SK-N-MC (cell line): Measurements from ENCODE around the gene CENPM.

Experiments used
- DNase-seq: peaks from one replicate; pipeline ENCODE4 v3.0.0-alpha.2; 2011; ENCODE audit warnings: low read depth, low spot score
- H3K27ac ChIP-seq: fragments of 200-600 bp; sonication (generic); 2 replicates; pipeline ENCODE4 v1.5.1; 2016; ENCODE audit warnings: mixed run types
- H3K36me3 ChIP-seq: fragments of 200-600 bp; sonication (generic); 2 replicates; pipeline ENCODE4 v1.6.1; 2017; ENCODE audit warnings: antibody characterized with exemption, low read length, mixed read lengths; ENCODE audit not compliant: insufficient read depth
- H3K4me3 ChIP-seq: fragments of 200-600 bp; sonication (generic); 2 replicates; pipeline ENCODE4 v1.5.1; 2016
- H3K9ac ChIP-seq: fragments of 200-600 bp; sonication (generic); 2 replicates; pipeline ENCODE4 v1.8.0; 2017; ENCODE audit warnings: mixed run types, mixed read lengths; ENCODE audit not compliant: insufficient read length
- H3K9me3 ChIP-seq: fragments of 200-600 bp; sonication (generic); 2 replicates; pipeline ENCODE4 v1.6.1; 2017; ENCODE audit warnings: low read depth, mild to moderate bottlenecking, antibody characterized with exemption, low read length, moderate library complexity, mixed read lengths
- EZH2 ChIP-seq: fragments of 200-600 bp; sonication (generic); IDR thresholded peaks from one replicate; pipeline ENCODE4 v1.6.1; 2017; ENCODE audit warnings: antibody characterized with exemption
- FOXP2 ChIP-seq: optimal IDR thresholded peaks from 2 replicates; pipeline ENCODE3; 2011; ENCODE audit warnings: mild to moderate bottlenecking, moderate library complexity; ENCODE audit not compliant: insufficient read depth; ENCODE audit errors: extremely low read length, control extremely low read depth
- POLR2AphosphoS5 ChIP-seq: IDR thresholded peaks from 2 replicates; pipeline ENCODE4 v1.6.1; 2012; ENCODE audit warnings: mild to moderate bottlenecking, low read depth, low read length, borderline replicate concordance

The CENPM gene

DNA sequence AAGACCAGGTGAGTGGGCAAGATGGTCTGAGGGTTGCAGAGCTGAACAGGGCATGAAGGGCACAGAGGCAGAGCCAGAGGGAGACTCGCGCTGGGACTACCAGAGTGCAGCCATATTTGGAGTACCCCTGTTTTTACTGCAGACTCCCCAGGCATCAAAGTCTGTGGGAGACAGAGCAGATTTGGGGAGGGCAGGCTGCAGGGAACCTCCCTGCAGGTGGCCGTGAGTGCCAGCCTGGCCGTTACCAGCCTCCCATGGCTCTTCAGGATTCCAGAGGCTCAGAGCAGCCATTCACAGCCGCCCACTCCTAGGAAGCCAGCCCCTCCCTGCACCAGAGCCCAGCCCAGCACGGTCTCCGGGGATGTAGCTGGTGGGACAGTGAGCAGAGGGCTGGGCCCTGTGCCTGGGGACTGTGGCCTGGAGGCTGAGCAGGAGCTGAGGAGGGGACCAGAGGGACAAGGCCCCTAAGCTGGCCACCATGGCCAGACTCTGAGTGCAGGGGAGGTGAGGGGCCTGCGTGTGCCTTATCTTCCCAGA lies 22.2 kb upstream of the CENPM start, which contains the start of gene SEPTIN3:
Gene SEPTIN3 (plus strand): TSS at position 334 of the 537 bp plus-strand sequence. CDS start 2,050 bp downstream, outside the sequence.
- no peaks in the 10 kb centered on the region for H3K9me3 ChIP-seq
- no peak within 1 kb of the TSS for H3K9ac ChIP-seq
- no peak for DNase-seq
- no peak within 1 kb of the TSS for H3K4me3 ChIP-seq
- TF ChIP-seq POLR2AphosphoS5 (no peak), FOXP2 (no peak), EZH2 (no peak)
- no peaks in the 10 kb centered on the region for H3K36me3 ChIP-seq
- H3K27ac ChIP-seq: no peak within 1 kb of the TSS

DNA sequence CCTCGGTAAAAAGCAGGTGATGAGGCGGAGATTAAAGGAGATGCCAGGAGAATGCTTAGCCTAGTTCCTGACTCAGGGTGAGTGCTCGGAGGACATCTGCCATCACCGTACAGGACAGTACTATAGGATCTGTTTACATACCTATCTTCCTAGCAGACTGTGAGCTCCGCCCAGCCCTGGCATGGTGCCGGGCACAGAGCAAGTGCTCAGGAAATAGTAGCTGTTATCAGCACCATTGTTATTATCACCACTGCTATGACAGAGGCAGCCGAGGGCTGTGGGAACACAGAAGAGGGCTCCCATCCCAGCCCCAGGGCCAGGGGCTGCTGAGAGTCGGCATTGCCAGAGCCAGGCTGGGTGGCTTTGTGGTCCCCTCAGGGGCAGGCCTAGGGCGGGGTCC lies 21.6 kb upstream of the CENPM start:
- Histone ChIP-seq H3K9me3 (no peaks in the 10 kb centered on the region), H3K27ac (no peak overlapping the region), H3K4me3 (no peak overlapping the region), H3K36me3 (no peaks in the 10 kb centered on the region), H3K9ac (no peak overlapping the region)
- no peak for DNase-seq
- TF ChIP-seq POLR2AphosphoS5: no peak
- no peak for TF ChIP-seq EZH2
- no peak for TF ChIP-seq FOXP2

DNA sequence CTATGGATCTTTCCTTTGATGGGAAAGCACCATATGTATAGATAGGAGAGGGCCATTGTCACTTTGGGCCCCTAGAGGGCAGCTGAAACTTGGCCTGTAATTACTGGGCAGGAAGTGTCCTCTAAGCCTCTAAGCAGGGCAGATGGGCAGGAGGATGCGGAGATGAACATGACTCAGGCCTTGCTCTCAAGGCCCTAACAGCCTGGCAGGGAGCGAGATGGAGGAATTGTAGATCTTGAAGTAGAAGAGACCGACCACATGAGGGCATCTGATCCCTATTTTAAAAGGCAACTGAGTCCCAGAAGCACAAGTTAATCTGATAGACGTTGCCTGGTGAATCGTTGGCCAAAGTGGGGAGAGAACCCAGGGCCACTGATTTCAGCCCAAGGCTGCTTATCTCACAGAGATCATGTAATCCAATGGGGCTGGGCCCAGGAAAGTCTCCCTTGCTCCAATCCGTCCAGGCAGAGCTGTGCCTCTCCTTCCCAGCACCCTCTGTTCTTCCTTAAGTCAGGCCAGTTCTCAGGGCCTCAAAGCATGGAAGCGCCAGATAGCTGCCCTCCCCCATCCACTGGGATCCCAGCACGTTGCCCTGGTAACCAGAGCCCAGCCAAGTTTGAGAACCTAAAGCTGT lies 19.8 kb upstream of the CENPM start:
- H3K4me3 ChIP-seq: no peak overlapping the region
- no peak overlapping the region for H3K27ac ChIP-seq
- H3K36me3 ChIP-seq: no peaks in the 10 kb centered on the region
- no peak overlapping the region for H3K9ac ChIP-seq
- DNase-seq: peak; percentile 51
- TF ChIP-seq FOXP2: no peak
- TF ChIP-seq POLR2AphosphoS5: no peak
- no peak for TF ChIP-seq EZH2
- no peaks in the 10 kb centered on the region for H3K9me3 ChIP-seq

DNA sequence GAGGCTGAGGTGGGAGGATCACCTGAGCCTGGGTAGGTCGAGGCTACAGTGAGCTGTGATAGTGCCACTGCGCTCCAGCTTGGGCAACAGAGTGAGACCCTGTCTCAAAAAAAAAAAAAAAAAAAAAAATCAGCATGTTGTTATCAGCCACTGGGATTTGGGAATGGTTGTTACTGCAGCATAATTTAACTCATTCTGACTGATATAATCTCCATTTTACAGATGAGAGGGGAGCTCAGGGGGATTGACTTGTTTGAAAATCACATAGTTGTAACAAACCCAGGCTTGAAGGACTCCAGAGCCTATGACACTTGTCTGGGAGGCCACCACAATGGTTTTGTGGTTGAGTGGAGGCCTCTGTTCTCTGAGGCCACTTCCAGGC lies 19.3 kb upstream of the CENPM start:
- Histone ChIP-seq H3K9me3 (no peaks in the 10 kb centered on the region), H3K36me3 (no peaks in the 10 kb centered on the region), H3K27ac (no peak overlapping the region), H3K4me3 (no peak overlapping the region), H3K9ac (no peak overlapping the region)
- TF ChIP-seq POLR2AphosphoS5 (no peak), FOXP2 (no peak), EZH2 (no peak)
- DNase-seq: no peak

DNA sequence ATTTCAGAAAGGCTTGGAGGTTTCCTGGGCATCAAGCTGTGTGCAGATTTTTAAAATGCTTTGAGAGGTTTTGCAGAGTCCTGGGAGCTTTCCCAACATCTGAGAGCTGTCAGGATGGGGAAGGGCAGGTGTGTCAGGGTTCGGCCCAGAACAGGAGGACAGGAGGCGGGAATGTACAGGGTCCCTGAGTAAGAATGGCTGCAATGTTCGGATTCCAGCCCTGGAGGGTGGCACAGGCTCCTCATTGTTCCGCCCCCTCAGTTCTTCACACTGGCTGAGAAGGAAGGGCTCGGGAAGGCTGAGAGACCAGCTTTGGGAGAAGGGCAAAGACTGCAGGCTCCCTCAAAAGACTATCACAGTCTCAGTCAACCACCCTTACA lies 17.1 kb upstream of the CENPM start:
- H3K36me3 ChIP-seq: no peaks in the 10 kb centered on the region
- no peak overlapping the region for H3K4me3 ChIP-seq
- no peaks in the 10 kb centered on the region for H3K9me3 ChIP-seq
- no peak overlapping the region for H3K9ac ChIP-seq
- DNase-seq: no peak
- H3K27ac ChIP-seq: no peak overlapping the region
- TF ChIP-seq FOXP2 (no peak), EZH2 (no peak), POLR2AphosphoS5 (no peak)

DNA sequence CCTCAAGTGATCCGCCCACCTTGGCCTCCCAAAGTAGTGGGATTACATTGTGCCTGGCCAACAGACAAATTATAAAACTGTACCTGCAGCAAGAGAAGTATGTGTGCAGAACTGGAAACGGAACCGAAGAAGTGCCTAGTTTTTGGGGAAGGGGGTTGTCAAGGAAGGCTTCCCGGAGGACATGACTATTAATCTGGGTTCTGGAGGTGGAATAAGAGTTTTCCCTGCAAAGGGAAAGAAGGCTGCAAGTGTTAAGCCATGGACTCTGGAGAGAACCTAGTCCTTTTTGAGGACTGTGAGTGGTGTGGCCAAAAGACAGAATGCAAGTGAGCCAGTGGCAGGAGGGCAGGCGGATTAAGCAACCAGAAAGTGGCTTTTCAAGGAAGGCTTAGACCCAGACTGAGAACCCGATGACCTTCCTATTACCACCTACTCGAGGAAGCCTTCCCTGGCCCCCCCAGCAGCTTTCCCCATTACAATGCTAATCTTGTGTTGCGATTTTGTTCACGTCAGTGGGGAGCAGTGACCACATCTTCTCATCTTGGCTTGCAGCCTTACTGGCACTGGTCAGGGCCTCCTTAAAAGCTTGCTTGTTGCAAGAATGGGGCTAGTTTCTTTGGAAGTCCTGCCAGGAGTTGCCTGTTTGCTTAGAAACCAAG lies 16.6 kb upstream of the CENPM start:
- TF ChIP-seq EZH2 (no peak), POLR2AphosphoS5 (no peak), FOXP2 (no peak)
- Histone ChIP-seq H3K9ac (no peak overlapping the region), H3K4me3 (no peak overlapping the region), H3K27ac (no peak overlapping the region), H3K9me3 (no peaks in the 10 kb centered on the region), H3K36me3 (no peaks in the 10 kb centered on the region)
- DNase-seq: no peak

DNA sequence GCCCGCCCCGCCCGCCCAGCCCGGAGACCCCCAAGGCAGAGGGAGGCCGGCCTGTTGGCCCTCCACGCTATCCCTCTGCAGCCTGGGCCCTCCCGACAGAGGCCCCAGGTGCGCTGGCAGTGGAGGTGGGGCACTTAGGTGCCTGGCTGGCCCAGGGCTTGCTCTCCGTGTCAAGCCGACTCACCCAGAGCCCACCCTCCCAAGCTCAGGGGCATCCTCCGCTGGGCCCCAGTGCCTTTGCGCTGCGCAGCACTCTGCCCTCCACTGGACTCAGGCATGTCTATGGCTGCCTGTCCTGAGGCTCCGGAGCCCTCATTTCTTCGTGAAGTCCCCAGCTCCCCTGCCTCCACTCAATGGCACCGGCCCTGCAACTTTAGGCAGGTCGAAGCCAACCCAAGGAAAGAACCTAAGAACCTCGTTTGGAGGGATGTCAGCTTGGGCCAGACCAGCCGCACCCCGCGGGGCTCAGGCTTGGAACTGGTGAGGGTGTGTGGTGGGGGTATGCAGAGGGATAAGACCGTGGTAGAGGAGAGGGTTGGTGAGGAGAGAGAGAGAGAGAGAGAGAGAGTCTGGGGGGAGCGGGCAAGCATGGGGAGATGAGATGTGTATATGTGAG lies 11.1 kb upstream of the CENPM start:
- Histone ChIP-seq H3K9ac (no peak overlapping the region), H3K9me3 (no peaks in the 10 kb centered on the region), H3K36me3 (no peaks in the 10 kb centered on the region), H3K4me3 (no peak overlapping the region), H3K27ac (no peak overlapping the region)
- TF ChIP-seq FOXP2: no peak
- no peak for TF ChIP-seq EZH2
- no peak for TF ChIP-seq POLR2AphosphoS5
- no peak for DNase-seq

DNA sequence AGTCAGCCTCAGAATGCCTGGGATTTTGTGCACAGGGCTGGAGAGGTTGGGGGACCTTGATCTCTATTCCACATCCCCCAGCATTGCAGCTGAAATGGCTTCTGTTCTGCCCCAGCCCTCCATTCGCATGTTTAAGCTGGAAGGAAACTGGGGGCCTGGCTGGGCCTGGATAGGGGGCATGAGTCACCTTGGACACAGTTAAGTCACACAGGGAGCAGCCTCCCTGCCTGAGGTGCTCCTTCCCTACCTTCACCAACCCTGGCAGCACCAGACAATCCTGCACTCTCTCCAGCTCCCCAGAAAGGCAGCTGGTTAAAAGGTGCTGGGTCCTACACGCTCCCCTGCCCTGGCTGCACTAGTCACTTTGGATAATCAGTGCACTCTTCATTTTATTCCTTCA lies 5.8 kb upstream of the CENPM start:
- H3K36me3 ChIP-seq: no peaks in the 10 kb centered on the region
- TF ChIP-seq FOXP2: no peak
- TF ChIP-seq POLR2AphosphoS5: no peak
- TF ChIP-seq EZH2: no peak
- no peak overlapping the region for H3K27ac ChIP-seq
- no peak overlapping the region for H3K9ac ChIP-seq
- no peak overlapping the region for H3K4me3 ChIP-seq
- DNase-seq: no peak
- H3K9me3 ChIP-seq: no peaks in the 10 kb centered on the region
